Effector memory CD4-positive, alpha-beta T cell (primary cell): ENCODE results near the gene SHISA6.

Experiments
- DNase-seq, 3 donors: peaks; one replicate each; pipeline ENCODE4 v3.0.0-alpha.2; 2020
- H3K27ac ChIP-seq: 2 replicates; pipeline ENCODE4 v1.7.0; 2013; ENCODE audit warnings: mild to moderate bottlenecking, low read length, moderate library complexity; ENCODE audit not compliant: insufficient read depth, poor library complexity, severe bottlenecking
- H3K27me3 ChIP-seq: replicated peaks from 2 replicates; pipeline ENCODE4 v1.7.0; 2013; ENCODE audit warnings: mild to moderate bottlenecking, low read length; ENCODE audit not compliant: insufficient read depth, control insufficient read depth, poor library complexity, severe bottlenecking
- H3K36me3 ChIP-seq: 2 replicates; pipeline ENCODE4 v1.7.0; 2013; ENCODE audit warnings: mild to moderate bottlenecking, low read length, moderate library complexity; ENCODE audit not compliant: control insufficient read depth, insufficient read depth
- H3K4me1 ChIP-seq: 2 replicates; pipeline ENCODE4 v1.7.0; 2013; ENCODE audit warnings: low read length, mild to moderate bottlenecking; ENCODE audit not compliant: control insufficient read depth, insufficient read depth, poor library complexity, severe bottlenecking
- H3K4me3 ChIP-seq: 2 replicates; pipeline ENCODE4 v1.7.0; 2013; ENCODE audit warnings: low read length, low read depth, mild to moderate bottlenecking; ENCODE audit not compliant: insufficient read depth, poor library complexity, severe bottlenecking
- H3K9me3 ChIP-seq: 2 replicates; pipeline ENCODE4 v1.7.0; 2013; ENCODE audit warnings: mild to moderate bottlenecking, low read length, moderate library complexity; ENCODE audit not compliant: control insufficient read depth

The SHISA6 gene

GRCh38 chr17:11239379-11239970 lies 1.5 kb upstream of the SHISA6 start:
- no peaks in the 10 kb centered on the region for H3K4me1 ChIP-seq
- no peaks in the 10 kb centered on the region for H3K27me3 ChIP-seq
- no peaks in the 10 kb centered on the region for H3K9me3 ChIP-seq
- no peak overlapping the region for H3K4me3 ChIP-seq
- DNase-seq: no peak
- H3K27ac ChIP-seq: no peak overlapping the region
- no peaks in the 10 kb centered on the region for H3K36me3 ChIP-seq

GRCh38 chr17:11240041-11240840 lies 772 bp upstream of the SHISA6 start:
- no peaks in the 10 kb centered on the region for H3K9me3 ChIP-seq
- H3K4me3 ChIP-seq: no peak overlapping the region
- no peaks in the 10 kb centered on the region for H3K36me3 ChIP-seq
- no peak overlapping the region for H3K27ac ChIP-seq
- no peaks in the 10 kb centered on the region for H3K27me3 ChIP-seq
- no peaks in the 10 kb centered on the region for H3K4me1 ChIP-seq
- DNase-seq: no peak

- Histone ChIP-seq H3K9me3 (no peaks in the 10 kb centered on the region), H3K27me3 (no peaks in the 10 kb centered on the region), H3K4me3 (no peak overlapping the region), H3K4me1 (no peaks in the 10 kb centered on the region), H3K36me3 (no peaks in the 10 kb centered on the region), H3K27ac (no peak overlapping the region)
- DNase-seq: no peak
Observed at GRCh38 chr17:11241611-11242226, 706 bp downstream of the SHISA6 start.

GRCh38 chr17:11242411-11242810 lies 1.4 kb downstream of the SHISA6 start:
- no peaks in the 10 kb centered on the region for H3K27me3 ChIP-seq
- H3K4me3 ChIP-seq: no peak overlapping the region
- H3K27ac ChIP-seq: no peak overlapping the region
- no peaks in the 10 kb centered on the region for H3K9me3 ChIP-seq
- H3K36me3 ChIP-seq: no peaks in the 10 kb centered on the region
- no peaks in the 10 kb centered on the region for H3K4me1 ChIP-seq
- no peak for DNase-seq

- Histone ChIP-seq H3K27ac (no peak overlapping the region), H3K36me3 (no peaks in the 10 kb centered on the region), H3K9me3 (no peaks in the 10 kb centered on the region), H3K27me3 (no peaks in the 10 kb centered on the region), H3K4me1 (no peaks in the 10 kb centered on the region), H3K4me3 (no peak overlapping the region)
- no peak for DNase-seq
Observed at GRCh38 chr17:11244776-11245175, 3.8 kb downstream of the SHISA6 start.

- H3K4me3 ChIP-seq: no peak overlapping the region
- no peaks in the 10 kb centered on the region for H3K36me3 ChIP-seq
- H3K9me3 ChIP-seq: no peaks in the 10 kb centered on the region
- no peaks in the 10 kb centered on the region for H3K4me1 ChIP-seq
- DNase-seq: no peak
- no peaks in the 10 kb centered on the region for H3K27me3 ChIP-seq
- H3K27ac ChIP-seq: no peak overlapping the region
Observed at GRCh38 chr17:11245187-11245586, 4.2 kb downstream of the SHISA6 start.

- no peaks in the 10 kb centered on the region for H3K4me1 ChIP-seq
- no peak overlapping the region for H3K4me3 ChIP-seq
- no peak overlapping the region for H3K27ac ChIP-seq
- no peak for DNase-seq
- H3K9me3 ChIP-seq: no peaks in the 10 kb centered on the region
- H3K27me3 ChIP-seq: no peaks in the 10 kb centered on the region
- H3K36me3 ChIP-seq: no peaks in the 10 kb centered on the region
Observed at GRCh38 chr17:11245791-11246190, 4.8 kb downstream of the SHISA6 start.

- H3K27ac ChIP-seq: no peak overlapping the region
- H3K27me3 ChIP-seq: no peaks in the 10 kb centered on the region
- no peak for DNase-seq
- no peaks in the 10 kb centered on the region for H3K36me3 ChIP-seq
- no peaks in the 10 kb centered on the region for H3K9me3 ChIP-seq
- H3K4me1 ChIP-seq: no peaks in the 10 kb centered on the region
- H3K4me3 ChIP-seq: no peak overlapping the region
Observed at GRCh38 chr17:11250161-11250560, 9.1 kb downstream of the SHISA6 start.

GRCh38 chr17:11251561-11252107 lies 10.6 kb downstream of the SHISA6 start:
- no peaks in the 10 kb centered on the region for H3K27me3 ChIP-seq
- no peak overlapping the region for H3K27ac ChIP-seq
- H3K4me3 ChIP-seq: no peak overlapping the region
- no peaks in the 10 kb centered on the region for H3K9me3 ChIP-seq
- DNase-seq: no peak
- H3K4me1 ChIP-seq: no peaks in the 10 kb centered on the region
- no peaks in the 10 kb centered on the region for H3K36me3 ChIP-seq

- H3K9me3 ChIP-seq: no peaks in the 10 kb centered on the region
- DNase-seq: no peak
- H3K27me3 ChIP-seq: no peaks in the 10 kb centered on the region
- H3K4me3 ChIP-seq: no peak overlapping the region
- no peak overlapping the region for H3K27ac ChIP-seq
- no peaks in the 10 kb centered on the region for H3K4me1 ChIP-seq
- H3K36me3 ChIP-seq: no peaks in the 10 kb centered on the region
Observed at GRCh38 chr17:11252146-11252545, 11.1 kb downstream of the SHISA6 start.
